Measurements from ENCODE around the gene OR2J2.

GRCh38 chr6:29211488-29211887 is 40.8 kb downstream of the OR2J2 start:
- TF ChIP-seq, protein P1, sequence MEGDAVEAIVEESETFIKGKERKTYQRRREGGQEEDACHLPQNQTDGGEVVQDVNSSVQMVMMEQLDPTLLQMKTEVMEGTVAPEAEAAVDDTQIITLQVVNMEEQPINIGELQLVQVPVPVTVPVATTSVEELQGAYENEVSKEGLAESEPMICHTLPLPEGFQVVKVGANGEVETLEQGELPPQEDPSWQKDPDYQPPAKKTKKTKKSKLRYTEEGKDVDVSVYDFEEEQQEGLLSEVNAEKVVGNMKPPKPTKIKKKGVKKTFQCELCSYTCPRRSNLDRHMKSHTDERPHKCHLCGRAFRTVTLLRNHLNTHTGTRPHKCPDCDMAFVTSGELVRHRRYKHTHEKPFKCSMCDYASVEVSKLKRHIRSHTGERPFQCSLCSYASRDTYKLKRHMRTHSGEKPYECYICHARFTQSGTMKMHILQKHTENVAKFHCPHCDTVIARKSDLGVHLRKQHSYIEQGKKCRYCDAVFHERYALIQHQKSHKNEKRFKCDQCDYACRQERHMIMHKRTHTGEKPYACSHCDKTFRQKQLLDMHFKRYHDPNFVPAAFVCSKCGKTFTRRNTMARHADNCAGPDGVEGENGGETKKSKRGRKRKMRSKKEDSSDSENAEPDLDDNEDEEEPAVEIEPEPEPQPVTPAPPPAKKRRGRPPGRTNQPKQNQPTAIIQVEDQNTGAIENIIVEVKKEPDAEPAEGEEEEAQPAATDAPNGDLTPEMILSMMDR (IDR thresholded peaks at IDR 0.05; ENCODE audit: insufficient read depth, low read depth, low read length), result no peak
- no peak for TF ChIP-seq EZH2 (IDR thresholded peaks at IDR 0.05; ENCODE audit: insufficient read depth, low read length)

Measured in astrocyte (in vitro differentiated cells and primary cell).